Liver (tissue), 3 donors: ENCODE results near the gene PALLD.

Experiments
- CTCF ChIP-seq: fragments of 150-350 bp; IDR thresholded peaks from 2 replicates; pipeline ENCODE4 v1.5.1; 2017; ENCODE audit warnings: improper control_type of control experiment, low read depth, low read length; ENCODE audit not compliant: missing input control
- EGR1 ChIP-seq, 2 donors: IDR thresholded peaks; 2 replicates each; pipeline ENCODE4 v1.6.1; 2016 to 2018; ENCODE audit warnings: antibody characterized with exemption in 2 of 2, low read depth in 2 of 2
- GABPA ChIP-seq, 2 donors: IDR thresholded peaks in 1 of 2; conservative IDR thresholded peaks in 1 of 2; 2 replicates each; pipeline ENCODE4 v1.6.1; 2016; ENCODE audit warnings: antibody characterized with exemption in 2 of 2, mild to moderate bottlenecking in 1 of 2, moderate library complexity in 1 of 2
- HNF4A ChIP-seq, 2 donors: conservative IDR thresholded peaks; 2 replicates each; pipeline ENCODE4 v1.6.1; 2016; ENCODE audit warnings: antibody characterized with exemption in 2 of 2, mild to moderate bottlenecking in 2 of 2
- JUND ChIP-seq, 2 donors: IDR thresholded peaks; 2 replicates each; pipeline ENCODE4 v1.6.1; 2016; ENCODE audit warnings: antibody characterized with exemption in 2 of 2
- MAX ChIP-seq: IDR thresholded peaks from 2 replicates; pipeline ENCODE4 v1.6.1; 2016; ENCODE audit warnings: antibody characterized with exemption
- RAD21 ChIP-seq, 2 donors: IDR thresholded peaks; 2 replicates each; pipeline ENCODE4 v1.6.1; 2016; ENCODE audit warnings: antibody characterized with exemption in 2 of 2, mild to moderate bottlenecking in 2 of 2
- RXRA ChIP-seq, 2 donors: IDR thresholded peaks; 2 replicates each; pipeline ENCODE4 v1.6.1; 2017 to 2018; ENCODE audit warnings: antibody characterized with exemption in 2 of 2, mild to moderate bottlenecking in 1 of 2
- SP1 ChIP-seq: IDR thresholded peaks from 2 replicates; pipeline ENCODE4 v1.6.1; 2018; ENCODE audit warnings: antibody characterized with exemption, mild to moderate bottlenecking
- TAF1 ChIP-seq: conservative IDR thresholded peaks from 2 replicates; pipeline ENCODE4 v1.6.1; 2016; ENCODE audit warnings: antibody characterized with exemption, mild to moderate bottlenecking
- TF ChIP-seq, protein P1 (sequence below): IDR thresholded peaks from 2 replicates; pipeline ENCODE4 v1.6.1; 2016; ENCODE audit warnings: antibody characterized with exemption, mild to moderate bottlenecking
- TF ChIP-seq, protein P2 (sequence below): IDR thresholded peaks from 2 replicates; pipeline ENCODE4 v1.6.1; 2016; ENCODE audit warnings: antibody characterized with exemption
- donor health status: healthy.
- donor health status: healthy.

GRCh38 chr4:168841672-168842019, 344.8 kb downstream of the PALLD start:
- TF ChIP-seq, protein P1, sequence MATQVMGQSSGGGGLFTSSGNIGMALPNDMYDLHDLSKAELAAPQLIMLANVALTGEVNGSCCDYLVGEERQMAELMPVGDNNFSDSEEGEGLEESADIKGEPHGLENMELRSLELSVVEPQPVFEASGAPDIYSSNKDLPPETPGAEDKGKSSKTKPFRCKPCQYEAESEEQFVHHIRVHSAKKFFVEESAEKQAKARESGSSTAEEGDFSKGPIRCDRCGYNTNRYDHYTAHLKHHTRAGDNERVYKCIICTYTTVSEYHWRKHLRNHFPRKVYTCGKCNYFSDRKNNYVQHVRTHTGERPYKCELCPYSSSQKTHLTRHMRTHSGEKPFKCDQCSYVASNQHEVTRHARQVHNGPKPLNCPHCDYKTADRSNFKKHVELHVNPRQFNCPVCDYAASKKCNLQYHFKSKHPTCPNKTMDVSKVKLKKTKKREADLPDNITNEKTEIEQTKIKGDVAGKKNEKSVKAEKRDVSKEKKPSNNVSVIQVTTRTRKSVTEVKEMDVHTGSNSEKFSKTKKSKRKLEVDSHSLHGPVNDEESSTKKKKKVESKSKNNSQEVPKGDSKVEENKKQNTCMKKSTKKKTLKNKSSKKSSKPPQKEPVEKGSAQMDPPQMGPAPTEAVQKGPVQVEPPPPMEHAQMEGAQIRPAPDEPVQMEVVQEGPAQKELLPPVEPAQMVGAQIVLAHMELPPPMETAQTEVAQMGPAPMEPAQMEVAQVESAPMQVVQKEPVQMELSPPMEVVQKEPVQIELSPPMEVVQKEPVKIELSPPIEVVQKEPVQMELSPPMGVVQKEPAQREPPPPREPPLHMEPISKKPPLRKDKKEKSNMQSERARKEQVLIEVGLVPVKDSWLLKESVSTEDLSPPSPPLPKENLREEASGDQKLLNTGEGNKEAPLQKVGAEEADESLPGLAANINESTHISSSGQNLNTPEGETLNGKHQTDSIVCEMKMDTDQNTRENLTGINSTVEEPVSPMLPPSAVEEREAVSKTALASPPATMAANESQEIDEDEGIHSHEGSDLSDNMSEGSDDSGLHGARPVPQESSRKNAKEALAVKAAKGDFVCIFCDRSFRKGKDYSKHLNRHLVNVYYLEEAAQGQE: no peak
- TF ChIP-seq CTCF (no peak), SP1 (no peak), RAD21 (IDR thresholded peaks at IDR 0.05) (no peak), GABPA (IDR thresholded peaks at IDR 0.05 in 1 of 2, conservative IDR thresholded peaks at IDR 0.05 in 1 of 2) (no peak), MAX (no peak), JUND (IDR thresholded peaks at IDR 0.05) (no peak), TAF1 (no peak), HNF4A (conservative IDR thresholded peaks at IDR 0.05) (no peak), EGR1 (IDR thresholded peaks at IDR 0.05; ENCODE audit: low read depth in 2 of 2) (no peak), RXRA (IDR thresholded peaks at IDR 0.05) (no peak)
- TF ChIP-seq, protein P2, sequence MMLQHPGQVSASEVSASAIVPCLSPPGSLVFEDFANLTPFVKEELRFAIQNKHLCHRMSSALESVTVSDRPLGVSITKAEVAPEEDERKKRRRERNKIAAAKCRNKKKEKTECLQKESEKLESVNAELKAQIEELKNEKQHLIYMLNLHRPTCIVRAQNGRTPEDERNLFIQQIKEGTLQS: no peak
